Immature natural killer cell (primary cell): Measurements from ENCODE around the gene NAXD. TPM values are rescaled to one million over a fixed set of nuclear protein-coding genes. Genes with fewer than 3 reads are reported as not detected.

Experiments
- DNase-seq, 3 donors: peaks; one replicate each; pipeline ENCODE4 v3.0.0; 2022; ENCODE audit warnings: mixed read lengths in 1 of 3
- H3K27ac Mint-ChIP-seq, 6 donors: one replicate each; pipeline ENCODE4 v1.8.0; 2020; ENCODE audit warnings: mixed read lengths in 6 of 6, mild to moderate bottlenecking in 5 of 6, inconsistent platforms in 4 of 6, moderate library complexity in 3 of 6
- H3K27me3 Mint-ChIP-seq, 3 donors: one replicate each; pipeline ENCODE4 v1.8.0; 2020 to 2021; ENCODE audit warnings: low read depth in 3 of 3, mild to moderate bottlenecking in 3 of 3, mixed read lengths in 3 of 3, moderate library complexity in 3 of 3, inconsistent platforms in 1 of 3
- H3K36me3 Mint-ChIP-seq, 3 donors: one replicate each; pipeline ENCODE4 v1.8.0; 2020; ENCODE audit warnings: mixed read lengths in 3 of 3, inconsistent platforms in 2 of 3, mild to moderate bottlenecking in 2 of 3
- H3K4me1 Mint-ChIP-seq, 2 donors: one replicate each; pipeline ENCODE4 v1.8.0; 2020; ENCODE audit warnings: inconsistent platforms in 2 of 2, mild to moderate bottlenecking in 2 of 2, mixed read lengths in 2 of 2, moderate library complexity in 1 of 2
- H3K4me3 Mint-ChIP-seq, 5 donors: one replicate each; pipeline ENCODE4 v1.8.0; 2020; ENCODE audit warnings: mild to moderate bottlenecking in 5 of 5, mixed read lengths in 5 of 5, inconsistent platforms in 3 of 5, moderate library complexity in 3 of 5
- H3K9me3 Mint-ChIP-seq, 6 donors: one replicate each; pipeline ENCODE4 v1.8.0; 2020; ENCODE audit warnings: mild to moderate bottlenecking in 6 of 6, mixed read lengths in 6 of 6, inconsistent platforms in 4 of 6, moderate library complexity in 3 of 6
- polyA plus RNA-seq, 3 donors: library from polyadenylated mRNA; unstranded; fragments of 300-500 nt; fragmentation: Illumina TruSeq; gene quantifications; one replicate each; pipeline ENCODE4 v1.2.3, GENCODE V29; 2021

Gene NAXD
- polyA plus RNA-seq, 3 donors from 2014 or later = 4.4 to 13.4 (median 7.7) TPM

DNA sequence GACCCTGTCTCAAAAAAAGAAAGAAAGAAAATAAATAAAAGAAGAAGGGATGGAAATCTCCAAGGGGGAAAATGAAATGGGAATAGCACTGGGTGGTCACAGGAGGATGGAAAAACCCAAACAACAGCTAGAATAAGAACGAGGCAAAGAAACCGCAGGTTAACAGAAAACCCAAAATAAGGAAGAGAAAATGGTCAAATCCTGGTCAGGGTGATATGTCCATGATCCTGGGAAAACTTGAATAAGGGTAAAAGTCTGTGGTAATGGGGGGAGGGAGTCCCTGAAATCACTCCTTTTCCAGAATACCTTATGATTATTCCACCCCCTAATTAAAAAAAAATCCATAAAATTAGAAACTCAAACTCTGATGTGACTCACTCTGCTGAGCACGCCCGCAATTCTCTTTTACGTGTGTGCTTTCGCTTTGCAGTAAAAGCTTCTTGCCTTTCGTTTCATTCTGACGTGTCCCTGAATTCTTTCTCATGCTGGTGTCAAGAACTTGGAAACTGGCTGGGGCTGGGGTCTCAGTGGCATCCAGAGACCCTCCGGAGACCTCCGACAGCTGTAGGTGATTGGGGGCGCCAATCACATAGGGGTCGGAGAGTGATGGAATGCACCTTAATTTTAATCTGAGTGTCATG lies 4.3 kb upstream of the NAXD start:
- Mint-ChIP-seq H3K27me3 (peaks cover 0 to 2% (median 2%) of the 10 kb centered on the region in 3 donors), H3K4me1 (peaks cover 4 to 6% of the 10 kb centered on the region in 2 donors), H3K4me3 (peak overlapping the region in 1 of 5 donors; percentile 60), H3K9me3 (no peaks in the 10 kb centered on the region), H3K27ac (no peak overlapping the region), H3K36me3 (no peaks in the 10 kb centered on the region)
- no peak for DNase-seq

DNA sequence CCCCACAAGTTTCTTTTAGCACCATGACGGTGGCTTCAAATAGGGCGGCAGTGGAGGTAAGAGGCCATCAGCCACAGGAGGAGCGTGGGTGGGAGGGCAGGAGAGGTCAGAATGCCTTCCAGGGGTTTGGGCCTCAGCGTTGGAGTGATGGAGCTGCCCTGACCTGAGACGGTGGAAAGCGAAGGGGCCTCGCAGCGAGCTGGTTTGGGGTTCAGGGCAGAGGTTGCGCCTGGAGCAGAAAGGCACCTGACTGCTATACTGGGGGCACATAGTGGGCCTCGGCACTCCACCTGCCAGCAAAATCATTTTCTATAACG lies 382 bp upstream of the NAXD start:
- H3K27ac Mint-ChIP-seq = peak overlapping the region; percentile 61 to 92 (median 80)

DNA sequence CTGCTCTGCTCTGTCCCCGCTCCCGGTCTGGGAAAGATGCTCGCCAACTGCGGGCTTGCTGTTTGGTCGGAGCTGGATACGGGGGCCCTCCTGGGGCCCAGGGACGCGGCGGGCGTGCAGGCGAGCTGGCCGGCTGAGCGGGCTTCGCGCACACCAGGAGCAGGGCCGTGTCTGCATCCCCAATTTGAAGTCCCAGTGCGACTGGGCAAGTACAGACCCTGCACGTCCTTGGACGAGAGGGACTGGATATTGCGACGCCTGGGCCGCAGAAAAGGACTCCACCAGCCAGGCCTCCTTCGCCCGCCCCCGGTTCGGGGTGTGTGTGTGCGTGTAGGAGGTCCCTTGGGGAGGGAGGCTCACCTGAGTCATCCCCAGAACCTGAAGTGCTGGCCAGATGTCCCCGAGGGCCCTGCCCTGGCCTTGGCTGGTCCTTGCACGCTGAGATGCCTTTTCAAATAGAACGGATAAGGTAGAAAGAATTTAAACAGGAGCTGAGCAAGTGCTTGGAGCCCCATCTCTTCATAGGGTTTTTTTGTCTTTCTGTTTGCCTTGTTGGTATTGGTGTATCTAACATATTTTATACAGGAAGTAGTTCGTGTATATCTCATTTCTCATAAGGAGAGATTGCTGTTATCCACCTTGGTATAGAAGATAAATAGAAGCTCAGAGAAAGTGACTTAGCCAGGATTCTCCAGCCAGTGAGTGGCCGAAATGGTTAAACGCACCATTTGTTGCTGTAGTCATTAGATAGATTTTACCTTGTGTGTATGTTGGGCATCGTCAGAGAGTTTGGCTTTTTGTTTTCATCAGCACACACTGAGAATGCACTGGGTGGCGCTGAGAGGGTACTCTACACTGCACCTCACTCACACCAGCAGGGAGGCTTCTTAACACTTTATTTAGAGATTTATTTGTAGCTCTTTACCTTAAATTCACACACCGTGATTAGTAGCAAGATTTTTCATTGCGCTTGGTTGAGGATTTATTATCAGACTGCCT lies 1.1 kb downstream of the NAXD start:
- peak overlapping the region in 5 of 6 donors; percentile 8 to 93 (median 77) for H3K27ac Mint-ChIP-seq
- H3K36me3 Mint-ChIP-seq = no peaks in the 10 kb centered on the region
- peak overlapping the region; percentile 86 to 96 (median 90) for H3K4me3 Mint-ChIP-seq
- peaks cover 0 to 2% (median 0%) of the 10 kb centered on the region in 3 donors for H3K27me3 Mint-ChIP-seq
- peak in 1 of 3 donors; percentile 13 for DNase-seq
- H3K9me3 Mint-ChIP-seq = no peaks in the 10 kb centered on the region
- H3K4me1 Mint-ChIP-seq = peaks cover 14 to 35% of the 10 kb centered on the region in 2 donors

More for the DNA sequence above, 382 bp upstream of the NAXD start:
- no peak for DNase-seq
- no peaks in the 10 kb centered on the region for H3K9me3 Mint-ChIP-seq
- no peaks in the 10 kb centered on the region for H3K36me3 Mint-ChIP-seq
- peaks cover 0 to 3% (median 0%) of the 10 kb centered on the region in 3 donors for H3K27me3 Mint-ChIP-seq
- H3K4me3 Mint-ChIP-seq = peak overlapping the region; percentile 86 to 92 (median 90)
- H3K4me1 Mint-ChIP-seq = peaks cover 14 to 35% of the 10 kb centered on the region in 2 donors

DNA sequence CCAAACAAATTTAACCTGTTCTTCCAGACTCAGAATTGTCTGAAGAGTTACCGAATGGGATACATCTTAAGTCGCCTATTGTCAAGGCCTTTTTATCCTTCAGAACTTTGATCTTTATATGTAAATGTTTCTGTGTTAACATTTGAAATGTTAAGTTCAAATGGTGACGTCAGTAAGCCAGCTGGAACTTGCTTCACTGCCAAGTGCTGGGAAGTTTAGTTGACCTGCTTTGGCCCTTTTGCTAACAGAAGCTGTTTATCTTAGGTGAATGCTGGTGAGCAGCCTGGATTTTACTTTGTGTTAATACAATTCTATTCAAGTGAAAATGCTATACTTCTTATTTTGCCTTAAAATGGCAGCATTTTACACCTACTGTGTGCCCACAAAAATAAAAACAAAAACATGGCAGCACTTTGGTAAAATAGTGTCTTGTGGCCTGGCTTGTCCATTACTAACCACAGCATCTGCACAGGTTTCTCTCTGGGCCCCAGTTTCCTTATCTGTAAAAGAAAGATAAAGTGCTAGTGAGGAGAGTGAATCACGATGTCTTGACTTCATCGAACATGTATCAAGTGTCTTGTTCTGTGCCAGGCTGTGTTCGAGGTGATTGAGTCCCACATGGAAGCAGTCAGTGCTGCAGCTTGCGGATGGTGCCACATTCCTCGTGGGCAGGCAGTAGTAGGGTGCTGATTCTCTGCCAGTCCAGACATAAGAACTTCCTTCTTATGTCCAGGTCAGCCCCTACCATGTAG lies 2.2 kb downstream of the NAXD start:
- no peaks in the 10 kb centered on the region for H3K9me3 Mint-ChIP-seq

DNA sequence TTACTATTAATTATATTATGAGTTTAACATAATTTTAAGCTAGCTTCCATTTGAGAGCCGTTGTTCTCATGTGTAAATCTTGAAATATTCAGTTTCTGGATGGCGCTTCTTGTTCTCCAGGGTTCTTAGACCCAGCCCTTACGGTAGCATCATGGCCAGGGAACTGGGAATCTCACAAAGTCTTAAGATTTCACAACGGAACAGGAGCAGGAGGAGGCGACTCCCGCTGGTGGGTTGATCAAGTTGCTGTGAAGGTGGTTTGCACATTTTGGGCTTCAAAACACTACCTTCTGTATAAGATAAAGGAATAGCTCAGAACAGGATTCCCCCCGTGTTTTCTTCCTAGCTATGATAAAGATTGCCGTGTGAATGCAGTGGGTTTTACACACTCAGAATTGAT lies 2.8 kb downstream of the NAXD start:
- peaks cover 0 to 8% (median 6%) of the 10 kb centered on the region in 3 donors for H3K36me3 Mint-ChIP-seq
- H3K4me3 Mint-ChIP-seq = no peak overlapping the region
- no peak overlapping the region for H3K27ac Mint-ChIP-seq
- no peaks in the 10 kb centered on the region for H3K9me3 Mint-ChIP-seq
- H3K27me3 Mint-ChIP-seq = peaks cover 0 to 2% (median 0%) of the 10 kb centered on the region in 3 donors
- DNase-seq = no peak
- H3K4me1 Mint-ChIP-seq = peaks cover 16 to 44% of the 10 kb centered on the region in 2 donors

More for the DNA sequence above, 2.2 kb downstream of the NAXD start:
- H3K36me3 Mint-ChIP-seq = peaks cover 0 to 2% (median 1%) of the 10 kb centered on the region in 3 donors
- DNase-seq = no peak
- H3K4me3 Mint-ChIP-seq = peak overlapping the region in 4 of 5 donors; percentile 27 to 96 (median 88)
- peak overlapping the region in 1 of 6 donors; percentile 71 for H3K27ac Mint-ChIP-seq
- peaks cover 14 to 39% of the 10 kb centered on the region in 2 donors for H3K4me1 Mint-ChIP-seq
- H3K27me3 Mint-ChIP-seq = peaks cover 0 to 2% (median 0%) of the 10 kb centered on the region in 3 donors

DNA sequence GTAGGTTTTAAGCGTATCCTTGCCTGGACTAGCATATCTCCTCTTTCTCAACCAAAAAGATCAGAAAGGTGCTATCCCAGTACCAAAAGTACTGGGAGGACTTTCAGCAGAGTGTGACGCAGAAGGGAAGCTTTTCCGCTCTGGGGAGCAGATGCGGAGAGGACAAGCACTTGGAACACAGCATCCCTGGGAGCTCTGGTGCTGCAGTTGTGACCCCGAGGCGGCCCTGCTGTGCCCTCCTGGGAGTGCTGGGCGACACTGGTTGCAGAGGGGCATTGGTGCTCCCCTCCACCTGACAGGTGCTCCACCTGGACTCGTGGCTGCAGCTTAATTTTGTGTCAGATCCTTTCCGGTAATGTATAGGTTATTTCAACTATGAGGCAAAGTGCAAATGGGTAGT lies 3.4 kb downstream of the NAXD start:
- Mint-ChIP-seq H3K4me3 (no peak overlapping the region), H3K9me3 (no peaks in the 10 kb centered on the region), H3K27ac (no peak overlapping the region), H3K27me3 (peaks cover 0 to 2% (median 0%) of the 10 kb centered on the region in 3 donors), H3K4me1 (peaks cover 16 to 44% of the 10 kb centered on the region in 2 donors), H3K36me3 (peaks cover 0 to 8% (median 6%) of the 10 kb centered on the region in 3 donors)
- DNase-seq = no peak

DNA sequence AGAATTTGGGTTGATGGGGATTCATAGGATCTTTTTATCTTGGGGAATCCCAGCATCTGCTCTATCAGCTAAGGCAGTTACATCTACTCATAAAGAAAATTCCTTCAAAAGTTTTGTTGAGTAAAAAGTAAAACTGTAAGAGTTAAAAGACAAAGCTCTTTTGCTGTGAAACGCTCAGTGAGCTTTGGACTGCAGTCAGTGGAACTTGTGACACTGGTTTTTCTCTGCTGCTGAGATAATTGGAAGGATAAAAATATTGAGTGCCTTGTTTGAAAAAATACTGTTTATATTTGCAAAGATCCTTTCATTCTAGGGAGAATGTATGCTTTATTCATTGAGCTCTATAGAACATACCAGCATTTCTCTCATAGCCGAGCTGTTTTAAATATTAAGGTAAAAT lies 5.3 kb downstream of the NAXD start:
- H3K4me1 Mint-ChIP-seq = peaks cover 13 to 38% of the 10 kb centered on the region in 2 donors
- no peak overlapping the region for H3K4me3 Mint-ChIP-seq
- no peaks in the 10 kb centered on the region for H3K9me3 Mint-ChIP-seq
- no peak for DNase-seq
- peaks cover 0 to 4% (median 0%) of the 10 kb centered on the region in 3 donors for H3K27me3 Mint-ChIP-seq
- H3K36me3 Mint-ChIP-seq = peaks cover 0 to 8% (median 6%) of the 10 kb centered on the region in 3 donors
- no peak overlapping the region for H3K27ac Mint-ChIP-seq

DNA sequence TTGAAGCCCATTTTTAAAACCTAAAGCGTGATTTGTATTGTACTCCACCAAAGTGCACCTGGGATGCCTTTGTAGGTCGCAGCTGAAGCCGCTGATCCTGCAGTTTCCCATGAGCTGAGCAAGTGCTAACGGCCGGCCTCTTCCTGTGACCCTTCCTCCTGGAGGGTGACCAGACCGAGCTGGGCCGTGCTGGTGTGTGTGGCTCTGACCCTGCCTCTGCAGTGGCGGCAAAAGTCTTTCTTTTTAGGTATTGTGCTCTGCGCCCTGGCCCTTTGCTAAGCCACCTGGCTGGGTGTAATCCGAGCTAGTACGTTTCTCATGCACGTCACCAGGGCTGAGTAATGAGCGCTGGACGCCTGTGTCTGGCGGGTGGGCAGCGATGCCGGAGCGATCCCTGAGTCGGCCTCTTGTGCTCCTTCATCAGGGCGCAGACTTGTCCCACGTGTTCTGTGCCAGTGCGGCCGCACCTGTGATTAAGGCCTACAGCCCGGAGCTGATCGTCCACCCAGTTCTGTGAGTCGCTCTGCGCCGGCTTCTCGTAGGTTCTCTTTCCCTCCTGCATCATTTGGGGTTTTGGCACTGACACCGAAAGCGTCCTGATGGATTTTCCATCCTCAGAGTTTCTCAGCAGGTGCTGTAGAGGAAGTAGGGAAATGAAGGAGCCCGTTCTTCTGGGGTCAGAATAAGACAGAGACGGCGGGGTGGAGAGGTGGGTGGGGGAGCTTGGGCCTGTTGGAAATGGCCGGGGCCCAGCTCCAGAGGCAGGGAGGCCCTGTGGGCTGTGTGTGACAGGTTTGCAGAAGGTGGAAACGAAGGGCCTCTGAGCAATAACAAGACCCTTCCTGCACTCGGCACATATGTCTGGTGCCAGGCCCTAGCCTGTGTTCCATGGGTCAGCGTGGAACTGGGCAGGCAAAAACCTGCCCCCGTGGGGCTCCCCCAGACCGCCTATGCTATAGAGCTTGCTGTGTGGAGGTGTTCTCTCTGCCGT lies 9.7 kb downstream of the NAXD start:
- Mint-ChIP-seq H3K4me1 (peaks cover 29 to 48% of the 10 kb centered on the region in 2 donors), H3K36me3 (peaks cover 5 to 16% (median 6%) of the 10 kb centered on the region in 3 donors), H3K9me3 (no peaks in the 10 kb centered on the region), H3K27me3 (peaks cover 0 to 4% (median 2%) of the 10 kb centered on the region in 3 donors), H3K27ac (no peak overlapping the region), H3K4me3 (no peak overlapping the region)
- DNase-seq = no peak

DNA sequence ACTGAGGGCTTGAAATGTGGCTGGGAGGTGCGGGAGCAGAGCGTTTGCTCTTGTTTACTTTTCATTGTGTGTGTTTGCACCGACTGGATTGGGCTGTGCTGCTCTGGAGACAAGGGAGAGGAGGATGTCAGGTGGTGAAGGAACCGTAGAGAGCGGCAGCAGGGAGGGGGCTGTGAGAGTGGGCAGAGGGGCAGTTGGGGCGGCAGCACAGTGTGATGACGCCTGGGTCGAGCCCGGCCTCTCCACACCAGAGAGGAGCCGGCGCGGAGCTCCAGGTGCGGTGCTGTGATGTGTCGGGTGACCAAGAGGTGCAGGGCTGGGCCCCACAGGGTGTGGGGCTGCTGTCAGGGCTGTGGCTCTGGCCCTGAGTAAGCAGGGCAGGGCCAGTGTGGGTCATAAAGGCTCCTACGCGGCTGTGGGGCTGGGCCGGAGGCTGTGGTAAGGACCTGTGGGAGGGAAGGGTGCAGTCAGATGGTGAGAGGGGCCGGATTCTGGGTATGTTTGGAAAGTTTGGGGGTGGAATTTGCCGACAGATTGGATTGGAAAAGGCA lies 10.5 kb downstream of the NAXD start:
- Mint-ChIP-seq H3K27me3 (peaks cover 0 to 4% (median 2%) of the 10 kb centered on the region in 3 donors), H3K27ac (no peak overlapping the region), H3K36me3 (peaks cover 5 to 16% (median 6%) of the 10 kb centered on the region in 3 donors), H3K4me1 (peaks cover 36 to 56% of the 10 kb centered on the region in 2 donors), H3K9me3 (no peaks in the 10 kb centered on the region), H3K4me3 (no peak overlapping the region)
- DNase-seq = no peak

DNA sequence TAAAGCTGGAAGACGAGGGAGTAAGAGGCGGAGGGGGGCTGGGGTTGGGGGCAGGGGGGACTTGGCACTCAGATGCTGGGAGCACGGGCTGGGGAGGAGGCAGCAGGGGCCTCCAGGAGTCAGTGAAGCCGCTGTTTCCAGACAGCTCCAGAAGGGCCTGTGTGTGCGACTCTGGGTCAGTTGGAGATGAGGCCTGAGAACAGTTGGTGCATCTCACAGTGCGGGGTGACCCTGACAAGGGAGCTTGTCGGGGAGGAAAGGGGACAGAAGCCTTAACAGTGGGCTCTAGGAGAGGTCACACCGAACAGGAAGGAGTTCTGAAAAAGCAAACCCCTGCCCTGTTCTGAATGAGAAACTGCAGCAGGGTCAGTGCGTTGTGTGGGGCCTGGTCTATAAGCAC lies 11.2 kb downstream of the NAXD start:
- peaks cover 36 to 62% of the 10 kb centered on the region in 2 donors for H3K4me1 Mint-ChIP-seq
- no peak for DNase-seq
- peaks cover 5 to 16% (median 6%) of the 10 kb centered on the region in 3 donors for H3K36me3 Mint-ChIP-seq
- H3K27ac Mint-ChIP-seq = peak overlapping the region in 3 of 6 donors; percentile 0 to 54 (median 2)
- H3K27me3 Mint-ChIP-seq = peaks cover 0 to 4% (median 2%) of the 10 kb centered on the region in 3 donors
- no peak overlapping the region for H3K4me3 Mint-ChIP-seq
- H3K9me3 Mint-ChIP-seq = no peaks in the 10 kb centered on the region

DNA sequence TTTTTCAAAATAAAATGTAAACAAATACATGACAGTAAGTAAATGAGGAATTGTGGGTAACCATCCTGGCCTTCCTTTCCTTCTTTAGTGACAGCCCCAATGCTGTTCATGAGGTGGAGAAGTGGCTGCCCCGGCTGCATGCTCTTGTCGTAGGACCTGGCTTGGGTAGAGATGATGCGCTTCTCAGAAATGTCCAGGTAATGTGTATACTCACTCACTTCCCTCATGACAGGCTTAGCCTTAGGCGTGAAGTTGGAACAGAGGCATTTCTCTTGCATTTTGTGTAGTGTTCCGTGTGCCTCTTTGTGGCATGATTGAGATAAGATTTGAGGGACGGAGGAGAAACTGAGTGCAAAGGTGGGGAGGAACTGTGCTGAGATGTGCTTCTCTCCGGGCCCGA lies 12.0 kb downstream of the NAXD start:
- no peak for DNase-seq
- peaks cover 0 to 4% (median 2%) of the 10 kb centered on the region in 3 donors for H3K27me3 Mint-ChIP-seq
- peaks cover 5 to 16% (median 5%) of the 10 kb centered on the region in 3 donors for H3K36me3 Mint-ChIP-seq
- H3K4me3 Mint-ChIP-seq = no peak overlapping the region
- no peaks in the 10 kb centered on the region for H3K9me3 Mint-ChIP-seq
- peaks cover 36 to 65% of the 10 kb centered on the region in 2 donors for H3K4me1 Mint-ChIP-seq
- peak overlapping the region in 2 of 6 donors; percentile 0 to 2 for H3K27ac Mint-ChIP-seq
